ENCODE results near the gene MCTP2. TPM values are rescaled to one million over a fixed set of nuclear protein-coding genes. Genes with fewer than 3 reads are reported as not detected.

The MCTP2 gene
- total RNA-seq, 1 donor from 2014 or later = 12.8 TPM

GRCh38 chr15:94235646-94236045 is 4.3 kb downstream of the MCTP2 start:
- no peak overlapping the region for H3K4me3 Mint-ChIP-seq
- peaks cover 41% of the 10 kb centered on the region for H3K4me1 Mint-ChIP-seq
- H3K9me3 Mint-ChIP-seq = no peaks in the 10 kb centered on the region
- no peak overlapping the region for H3K27ac Mint-ChIP-seq
- no peaks in the 10 kb centered on the region for H3K36me3 Mint-ChIP-seq
- H3K27me3 Mint-ChIP-seq (ENCODE audit: low read depth) = peaks cover 24% of the 10 kb centered on the region
- TF ChIP-seq CTCF (IDR thresholded peaks at IDR 0.05; ENCODE audit: unreplicated experiment) = no peak
- no peak for DNase-seq (ENCODE audit: low spot score in 2 of 2, unreplicated experiment in 2 of 2)

GRCh38 chr15:94236608-94237007 is 5.2 kb downstream of the MCTP2 start:
- H3K9me3 Mint-ChIP-seq = no peaks in the 10 kb centered on the region
- H3K4me1 Mint-ChIP-seq = peaks cover 40% of the 10 kb centered on the region
- H3K4me3 Mint-ChIP-seq = no peak overlapping the region
- TF ChIP-seq CTCF (IDR thresholded peaks at IDR 0.05; ENCODE audit: unreplicated experiment) = no peak
- peaks cover 18% of the 10 kb centered on the region for H3K27me3 Mint-ChIP-seq (ENCODE audit: low read depth)
- H3K27ac Mint-ChIP-seq = no peak overlapping the region
- H3K36me3 Mint-ChIP-seq = no peaks in the 10 kb centered on the region
- no peak for DNase-seq (ENCODE audit: low spot score in 2 of 2, unreplicated experiment in 2 of 2)

- Mint-ChIP-seq H3K9me3 (no peaks in the 10 kb centered on the region), H3K4me1 (peaks cover 32% of the 10 kb centered on the region), H3K27ac (no peak overlapping the region), H3K36me3 (no peaks in the 10 kb centered on the region), H3K4me3 (no peak overlapping the region), H3K27me3 (ENCODE audit: low read depth) (peaks cover 5% of the 10 kb centered on the region)
- TF ChIP-seq CTCF (IDR thresholded peaks at IDR 0.05; ENCODE audit: unreplicated experiment) = no peak
- DNase-seq (ENCODE audit: low spot score in 2 of 2, unreplicated experiment in 2 of 2) = no peak
Measured at GRCh38 chr15:94237903-94238302, 6.5 kb downstream of the MCTP2 start.

- Mint-ChIP-seq H3K27me3 (ENCODE audit: low read depth) (peaks cover 5% of the 10 kb centered on the region), H3K4me1 (peaks cover 32% of the 10 kb centered on the region), H3K27ac (peak overlapping the region; percentile 55), H3K4me3 (no peak overlapping the region), H3K9me3 (no peaks in the 10 kb centered on the region), H3K36me3 (no peaks in the 10 kb centered on the region)
- no peak for DNase-seq (ENCODE audit: low spot score in 2 of 2, unreplicated experiment in 2 of 2)
- TF ChIP-seq CTCF (IDR thresholded peaks at IDR 0.05; ENCODE audit: unreplicated experiment) = no peak
Measured at GRCh38 chr15:94238539-94239118, 7.3 kb downstream of the MCTP2 start.

- Mint-ChIP-seq H3K27ac (peak overlapping the region; percentile 7), H3K36me3 (no peaks in the 10 kb centered on the region), H3K4me3 (no peak overlapping the region), H3K4me1 (peaks cover 32% of the 10 kb centered on the region), H3K27me3 (ENCODE audit: low read depth) (peaks cover 2% of the 10 kb centered on the region), H3K9me3 (no peaks in the 10 kb centered on the region)
- DNase-seq (ENCODE audit: low spot score in 2 of 2, unreplicated experiment in 2 of 2) = no peak
- TF ChIP-seq CTCF (IDR thresholded peaks at IDR 0.05; ENCODE audit: unreplicated experiment) = no peak
Measured at GRCh38 chr15:94239474-94239873, 8.1 kb downstream of the MCTP2 start.

GRCh38 chr15:94240480-94240879 is 9.1 kb downstream of the MCTP2 start:
- Mint-ChIP-seq H3K4me3 (no peak overlapping the region), H3K27me3 (ENCODE audit: low read depth) (no peaks in the 10 kb centered on the region), H3K36me3 (no peaks in the 10 kb centered on the region), H3K4me1 (peaks cover 32% of the 10 kb centered on the region), H3K9me3 (no peaks in the 10 kb centered on the region), H3K27ac (no peak overlapping the region)
- no peak for DNase-seq (ENCODE audit: low spot score in 2 of 2, unreplicated experiment in 2 of 2)
- TF ChIP-seq CTCF (IDR thresholded peaks at IDR 0.05; ENCODE audit: unreplicated experiment) = no peak

All from mesothelial cell of epicardium (in vitro differentiated cells).